Smooth muscle cell (in vitro differentiated cells): Measurements from ENCODE around the gene BCL2L15. TPM values are rescaled to one million over a fixed set of nuclear protein-coding genes. Genes with fewer than 3 reads are reported as not detected.

Experiments
- DNase-seq: peaks from one replicate; lab custom pipeline; 2025; ENCODE audit not compliant: unreplicated experiment; lab: John Stamatoyannopoulos, UW
- H2AFZ ChIP-seq: fragments of 200-600 bp; sonication (generic); 2 replicates; pipeline ENCODE4 v1.6.0; 2016; ENCODE audit warnings: antibody characterized with exemption, low read depth, mild to moderate bottlenecking
- H3F3A ChIP-seq: fragments of 200-600 bp; sonication (generic); 2 replicates; pipeline ENCODE4 v1.6.0; 2017; ENCODE audit warnings: antibody characterized with exemption, low read depth
- H3K27ac ChIP-seq: fragments of 200-600 bp; sonication (generic); 2 replicates; pipeline ENCODE4 v1.5.1; 2016; ENCODE audit warnings: low read depth, mild to moderate bottlenecking
- H3K27me3 ChIP-seq: fragments of 200-600 bp; sonication (generic); 2 replicates; pipeline ENCODE4 v1.6.1; 2016; ENCODE audit warnings: low read depth, mild to moderate bottlenecking
- H3K36me3 ChIP-seq: fragments of 200-600 bp; sonication (generic); 2 replicates; pipeline ENCODE4 v1.5.1; 2016; ENCODE audit warnings: low read depth
- H3K4me1 ChIP-seq: fragments of 200-600 bp; sonication (generic); 2 replicates; pipeline ENCODE4 v1.5.1; 2016; ENCODE audit warnings: low read depth
- H3K4me2 ChIP-seq: fragments of 200-600 bp; sonication (generic); 2 replicates; pipeline ENCODE4 v1.6.0; 2016; ENCODE audit warnings: mild to moderate bottlenecking
- H3K4me3 ChIP-seq: fragments of 200-600 bp; sonication (generic); 2 replicates; pipeline ENCODE4 v1.5.1; 2016; ENCODE audit warnings: mild to moderate bottlenecking
- H3K79me2 ChIP-seq: fragments of 200-600 bp; sonication (generic); 2 replicates; pipeline ENCODE4 v1.6.0; 2016; ENCODE audit warnings: low read depth, mild to moderate bottlenecking
- H3K9ac ChIP-seq: fragments of 200-600 bp; sonication (generic); 2 replicates; pipeline ENCODE4 v1.6.0; 2016; ENCODE audit warnings: low read depth
- H3K9me3 ChIP-seq: fragments of 200-600 bp; sonication (generic); replicated peaks from 2 replicates; pipeline ENCODE4 v1.5.1; 2016; ENCODE audit warnings: low read depth
- H4K20me1 ChIP-seq: fragments of 200-600 bp; sonication (generic); 2 replicates; pipeline ENCODE4 v1.6.0; 2016; ENCODE audit warnings: low read depth
- WGBS: methylation state at CpG from one replicate; pipeline ENCODE4 v1.1.7; 2016; ENCODE audit warnings: low lambda C conversion rate; 5-methylcytosine and 5-hydroxymethylcytosine counted together
- polyA plus RNA-seq: library from polyadenylated mRNA; unstranded; fragments of >200 nt; fragmentation: Nextera tagmentation; extraction: Ambion mirVana; gene quantifications from 2 replicates; pipeline ENCODE4 v1.2.1, GENCODE V29; 2016
- total RNA-seq: library from RNA; depleted of rRNA; stranded (reverse); fragments of >200 nt; gene quantifications from 2 replicates; pipeline ENCODE4 v1.2.3, GENCODE V29; 2014
- TF ChIP-seq, protein P1 (sequence below): fragments of 200-600 bp; sonication (generic); IDR thresholded peaks from 2 replicates; pipeline ENCODE4 v1.5.1; 2017; ENCODE audit warnings: borderline replicate concordance, mild to moderate bottlenecking, antibody characterized with exemption; ENCODE audit not compliant: insufficient read depth, poor library complexity, severe bottlenecking

Gene BCL2L15
- total and polyA plus RNA-seq, 2 experiments from 2014 or later: 0.13 TPM; not detected in 1

DNA sequence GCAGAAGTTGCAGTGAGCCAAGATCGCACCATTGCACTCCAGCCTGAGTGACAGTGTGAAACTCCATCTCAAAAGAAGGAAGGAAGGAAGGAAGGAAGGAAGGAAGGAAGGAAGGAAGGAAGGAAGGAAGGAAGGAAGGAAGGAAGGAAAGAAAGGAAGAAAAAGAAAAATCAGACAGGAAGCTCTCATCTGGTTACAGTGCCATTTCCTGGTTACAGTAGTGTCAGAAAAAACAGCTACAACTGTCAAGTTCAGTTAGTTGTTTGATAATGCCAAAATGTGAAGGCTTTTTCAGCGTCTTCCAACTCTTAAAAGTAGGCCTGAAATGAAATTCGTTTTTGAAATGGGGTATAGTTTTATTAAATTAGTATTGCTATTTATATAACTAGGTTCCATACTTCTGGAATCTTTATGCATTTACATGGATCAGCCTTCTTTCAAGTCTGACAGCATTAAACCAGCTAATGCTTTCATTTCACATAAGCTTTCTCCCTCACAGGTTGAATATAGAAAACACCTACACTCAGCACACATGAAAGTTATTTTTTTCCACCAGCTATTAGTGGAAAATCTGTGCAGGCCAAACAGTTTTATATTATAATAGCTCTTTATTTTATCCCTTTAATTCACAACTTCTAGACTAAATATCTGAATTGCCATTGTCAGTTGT is 37.1 kb downstream of the BCL2L15 start:
- H3K79me2 ChIP-seq: no peaks in the 10 kb centered on the region
- H2AFZ ChIP-seq: no peak overlapping the region
- H3K4me1 ChIP-seq: no peaks in the 10 kb centered on the region
- H3K4me2 ChIP-seq: no peak overlapping the region
- no peaks in the 10 kb centered on the region for H3F3A ChIP-seq
- H3K27me3 ChIP-seq: no peaks in the 10 kb centered on the region
- H3K9ac ChIP-seq: no peak overlapping the region
- TF ChIP-seq, protein P1, sequence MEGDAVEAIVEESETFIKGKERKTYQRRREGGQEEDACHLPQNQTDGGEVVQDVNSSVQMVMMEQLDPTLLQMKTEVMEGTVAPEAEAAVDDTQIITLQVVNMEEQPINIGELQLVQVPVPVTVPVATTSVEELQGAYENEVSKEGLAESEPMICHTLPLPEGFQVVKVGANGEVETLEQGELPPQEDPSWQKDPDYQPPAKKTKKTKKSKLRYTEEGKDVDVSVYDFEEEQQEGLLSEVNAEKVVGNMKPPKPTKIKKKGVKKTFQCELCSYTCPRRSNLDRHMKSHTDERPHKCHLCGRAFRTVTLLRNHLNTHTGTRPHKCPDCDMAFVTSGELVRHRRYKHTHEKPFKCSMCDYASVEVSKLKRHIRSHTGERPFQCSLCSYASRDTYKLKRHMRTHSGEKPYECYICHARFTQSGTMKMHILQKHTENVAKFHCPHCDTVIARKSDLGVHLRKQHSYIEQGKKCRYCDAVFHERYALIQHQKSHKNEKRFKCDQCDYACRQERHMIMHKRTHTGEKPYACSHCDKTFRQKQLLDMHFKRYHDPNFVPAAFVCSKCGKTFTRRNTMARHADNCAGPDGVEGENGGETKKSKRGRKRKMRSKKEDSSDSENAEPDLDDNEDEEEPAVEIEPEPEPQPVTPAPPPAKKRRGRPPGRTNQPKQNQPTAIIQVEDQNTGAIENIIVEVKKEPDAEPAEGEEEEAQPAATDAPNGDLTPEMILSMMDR: no peak
- no peak overlapping the region for H3K4me3 ChIP-seq
- no peak overlapping the region for H3K27ac ChIP-seq
- H3K36me3 ChIP-seq: peaks cover 4% of the 10 kb centered on the region
- H3K9me3 ChIP-seq: no peaks in the 10 kb centered on the region
- H4K20me1 ChIP-seq: no peaks in the 10 kb centered on the region
- DNase-seq: no peak
- WGBS: 70% methylated on average over 2 of the region's 3 CpGs

DNA sequence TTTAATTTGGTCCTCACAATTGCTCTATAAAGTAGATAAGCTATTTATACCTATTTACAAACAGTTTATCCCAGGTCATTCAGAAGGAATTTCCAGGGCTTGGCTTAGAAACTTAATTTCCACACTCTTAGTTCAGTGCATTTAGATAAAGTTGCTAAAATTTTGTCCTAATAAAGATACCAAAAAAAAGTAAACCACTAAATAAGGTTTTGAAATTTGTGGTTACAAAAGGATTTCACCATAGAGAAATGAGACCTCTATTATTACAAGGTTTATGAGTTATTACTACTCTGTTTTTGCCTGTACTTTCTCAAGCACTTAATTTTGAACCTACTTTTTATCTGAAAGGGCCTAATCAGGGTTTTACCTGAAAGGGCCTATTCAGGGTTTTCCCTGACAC is 38.3 kb downstream of the BCL2L15 start:
- Histone ChIP-seq H3K4me1 (no peaks in the 10 kb centered on the region), H3K9me3 (no peaks in the 10 kb centered on the region), H3K27ac (no peak overlapping the region), H3K36me3 (peaks cover 4% of the 10 kb centered on the region), H4K20me1 (no peaks in the 10 kb centered on the region), H3K27me3 (no peaks in the 10 kb centered on the region), H3K79me2 (no peaks in the 10 kb centered on the region), H3K9ac (no peak overlapping the region), H3K4me3 (no peak overlapping the region), H3K4me2 (no peak overlapping the region), H2AFZ (no peak overlapping the region), H3F3A (no peaks in the 10 kb centered on the region)
- no peak for DNase-seq
- TF ChIP-seq, protein P1: no peak

DNA sequence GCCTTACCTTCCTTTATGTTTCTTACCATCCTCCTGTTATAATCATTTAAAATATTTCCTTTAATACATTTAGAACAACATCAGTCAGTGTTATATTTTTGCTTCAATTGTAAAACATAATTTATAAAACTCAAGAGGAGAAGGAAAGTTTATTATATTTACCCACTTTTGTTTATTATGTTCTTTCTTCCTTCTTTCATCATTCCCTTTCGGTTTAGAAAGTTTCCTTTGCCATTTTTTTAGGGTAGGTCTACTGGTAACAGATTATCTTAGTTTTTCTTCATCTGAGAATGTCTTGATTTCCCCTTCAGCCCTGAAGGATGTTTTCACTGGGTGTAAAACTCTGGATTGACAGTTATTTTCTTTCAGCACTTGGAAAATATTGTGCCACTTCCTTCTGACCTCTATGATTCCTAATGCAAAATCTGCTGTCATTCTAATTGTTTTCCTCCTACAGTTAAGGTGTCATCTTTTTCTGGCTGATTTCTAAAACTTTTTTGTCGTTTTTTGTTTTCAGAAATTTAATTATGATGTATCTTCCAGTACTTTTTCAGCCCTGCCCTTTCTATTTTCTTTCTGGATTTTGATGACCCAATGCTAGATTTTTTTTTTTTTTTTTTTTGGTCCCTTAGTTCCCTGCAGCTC is 40.9 kb downstream of the BCL2L15 start:
- H2AFZ ChIP-seq: no peak overlapping the region

More for the DNA sequence above, 40.9 kb downstream of the BCL2L15 start:
- 76% methylated on average over 2 of the region's 2 CpGs for WGBS
- Histone ChIP-seq H3K4me2 (no peak overlapping the region), H3K9me3 (no peaks in the 10 kb centered on the region), H3F3A (no peaks in the 10 kb centered on the region), H3K36me3 (peaks cover 4% of the 10 kb centered on the region), H4K20me1 (no peaks in the 10 kb centered on the region), H3K4me1 (no peaks in the 10 kb centered on the region), H3K9ac (no peak overlapping the region), H3K27ac (no peak overlapping the region), H3K79me2 (no peaks in the 10 kb centered on the region), H3K27me3 (no peaks in the 10 kb centered on the region), H3K4me3 (no peak overlapping the region)
- DNase-seq: no peak
- TF ChIP-seq, protein P1: no peak
